K562 (cell line): ENCODE results near the gene TERB2. TPM values are rescaled to one million over a fixed set of nuclear protein-coding genes. Genes with fewer than 3 reads are reported as not detected.

ENCODE experiments used
- DEAF1 ChIP-seq: fragments of 450-650 bp; formaldehyde crosslinking; IDR thresholded peaks from 2 replicates; pipeline ENCODE4 v1.4.0; 2020; ENCODE audit warnings: mild to moderate bottlenecking, moderate library complexity
- ELF1 ChIP-seq: fragments of 200-800 bp; sonication (Bioruptor generic); IDR thresholded peaks from 2 replicates; pipeline ENCODE4 v1.6.1; 2016; ENCODE audit warnings: missing genetic modification characterization, missing compliant biosample characterization
- FOXM1 ChIP-seq, 2 experiments: fragments of 450-650 bp in 1 of 2; sonication (generic) in 1 of 2; formaldehyde crosslinking in 1 of 2; IDR thresholded peaks; 2 replicates each; pipeline versions ENCODE4 v1.6.1 to v1.9.0; 2017 to 2022; ENCODE audit warnings: low read depth in 2 of 2, mild to moderate bottlenecking in 2 of 2, missing genetic modification reagents in 1 of 2, moderate library complexity in 1 of 2
- IRF2 ChIP-seq: sonication (generic); formaldehyde crosslinking; IDR thresholded peaks from 2 replicates; pipeline ENCODE4 v1.8.1; 2022; ENCODE audit warnings: mild to moderate bottlenecking, missing genetic modification reagents
- MAFG ChIP-seq: fragments of 450-650 bp; conservative IDR thresholded peaks from 2 replicates; pipeline ENCODE4 v1.6.1; 2016; ENCODE audit warnings: missing genetic modification characterization, missing compliant biosample characterization
- NFRKB ChIP-seq: fragments of 450-650 bp; IDR thresholded peaks from 2 replicates; pipeline ENCODE4 v1.6.1; 2016; ENCODE audit warnings: low read depth
- OTX1 ChIP-seq: fragments of 450-650 bp; formaldehyde crosslinking; IDR thresholded peaks from 2 replicates; pipeline ENCODE4 v1.4.0; 2022; ENCODE audit warnings: mild to moderate bottlenecking
- ZBTB9 ChIP-seq: fragments of 450-650 bp; formaldehyde crosslinking; IDR thresholded peaks from 2 replicates; pipeline ENCODE4 v1.4.0; 2020; ENCODE audit warnings: mild to moderate bottlenecking, moderate library complexity
- ZMIZ1 ChIP-seq, 2 experiments: fragments of 150-350 bp in 1 of 2; IDR thresholded peaks; 2 replicates each; pipeline ENCODE4 v1.6.1; 2012 to 2016; ENCODE audit warnings: low read depth in 2 of 2, low read length in 2 of 2, mild to moderate bottlenecking in 1 of 2, moderate library complexity in 1 of 2
- ZNF232 ChIP-seq: sonication (generic); formaldehyde crosslinking; IDR thresholded peaks from 2 replicates; pipeline ENCODE4 v1.8.0; 2022; ENCODE audit warnings: mild to moderate bottlenecking, missing genetic modification reagents
- ZNF324 ChIP-seq: fragments of 250-450 bp; sonication (Bioruptor Pico); IDR thresholded peaks from 2 replicates; pipeline ENCODE4 v1.4.0; 2020; ENCODE audit warnings: mild to moderate bottlenecking
- ZNF551 ChIP-seq: fragments of 250-450 bp; sonication (Bioruptor Pico); IDR thresholded peaks from 2 replicates; pipeline ENCODE4 v1.5.0; 2021; ENCODE audit warnings: mild to moderate bottlenecking, moderate library complexity
- ZNF695 ChIP-seq: fragments of 450-650 bp; formaldehyde crosslinking; IDR thresholded peaks from 2 replicates; pipeline ENCODE4 v1.4.0; 2020; ENCODE audit warnings: mild to moderate bottlenecking, moderate library complexity
- polyA plus RNA-seq, 8 experiments: library from polyadenylated mRNA; depleted of rRNA in 4 of 8; stranded (reverse) in 5 of 8; unstranded in 3 of 8; fragments of >200 nt; fragmentation: Nextera tagmentation in 2 of 8; fragmentation: Illumina TruSeq in 1 of 8; extraction: Ambion mirVana in 2 of 8; extraction: Trizol in 1 of 8; gene quantifications; 2 replicates each; pipeline versions ENCODE4 v1.2.1 to v1.2.3, GENCODE V29; 2011 to 2014; ENCODE audit warnings: inconsistent platforms in 1 of 8, missing spikeins in 1 of 8
- total RNA-seq, 7 experiments: library from RNA; depleted of rRNA in 6 of 7; stranded (reverse); fragments of >200 nt in 6 of 7; fragmentation: Illumina TruSeq in 2 of 7; extraction: Trizol in 2 of 7; gene quantifications; 2 replicates each; pipeline versions ENCODE4 v1.2.1 to v1.2.3, GENCODE V29; 2011 to 2021; ENCODE audit warnings: low replicate concordance in 1 of 7
- TF ChIP-seq, protein P1 (sequence below): fragments of 450-650 bp; IDR thresholded peaks from 2 replicates; pipeline ENCODE4 v1.6.1; 2014; ENCODE audit warnings: low read depth, mild to moderate bottlenecking, moderate library complexity, borderline replicate concordance
- TF ChIP-seq, protein P2 (sequence below): fragments of 250-450 bp; sonication (Bioruptor Pico); IDR thresholded peaks from 2 replicates; pipeline ENCODE4 v1.5.0; 2021

TERB2 gene
- total and polyA plus RNA-seq, 9 of the 15 experiments (the other 6 are each of a cell fraction or from before 2014, with no cell fraction given): not detected

DNA sequence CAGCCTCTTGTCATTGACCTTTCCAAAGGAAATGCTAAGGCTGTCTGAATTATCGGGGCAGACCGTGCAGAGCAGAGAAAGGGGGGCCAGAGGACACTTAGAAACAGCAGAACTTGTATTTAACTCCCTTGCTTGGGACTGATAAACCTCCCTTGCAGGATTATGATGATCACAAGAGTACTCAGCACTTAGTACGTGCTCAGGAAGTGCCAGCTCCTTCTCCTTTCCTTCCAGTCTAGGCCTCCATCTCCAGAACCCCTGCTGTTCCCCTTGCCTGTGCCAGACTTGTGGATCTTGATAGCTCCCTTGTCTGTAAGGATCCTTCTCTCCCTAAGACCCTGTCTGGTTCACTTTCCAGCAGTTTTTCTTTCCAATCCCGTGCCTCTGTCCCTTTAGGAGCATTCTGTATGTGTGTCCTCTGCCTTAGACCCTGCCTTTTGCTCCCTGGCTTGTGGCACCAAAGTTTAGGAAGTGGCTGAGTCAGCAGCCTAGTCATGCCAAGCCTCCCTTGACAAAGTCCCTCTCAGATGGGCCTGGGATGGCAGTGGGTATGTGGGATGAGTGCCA is 67.3 kb downstream of the TERB2 start (continued):
- TF ChIP-seq ZMIZ1 (IDR thresholded peaks at IDR 0.05; ENCODE audit: low read depth in 2 of 2, low read length in 2 of 2) (no peak), IRF2 (CRISPR knock-in tag) (0 out of 2 replicates have a peak, but pooled peaks have one; percentile 5), OTX1 (CRISPR knock-in tag) (no peak), ZNF695 (CRISPR knock-in tag) (no peak), ELF1 (no peak), ZNF551 (no peak), ZNF232 (CRISPR knock-in tag) (0 out of 2 replicates have a peak, but pooled peaks have one; percentile 44), ZNF324 (CRISPR knock-in tag) (no peak), DEAF1 (CRISPR knock-in tag) (no peak), FOXM1 (IDR thresholded peaks at IDR 0.05; ENCODE audit: low read depth) (no peak), FOXM1 (CRISPR knock-in tag; IDR thresholded peaks at IDR 0.05; ENCODE audit: low read depth) (0 out of 2 replicates have a peak, but pooled peaks have one; percentile 30), MAFG (tag) (peak; percentile 72), ZBTB9 (CRISPR knock-in tag) (no peak), NFRKB (no peak)
- TF ChIP-seq, protein P1, sequence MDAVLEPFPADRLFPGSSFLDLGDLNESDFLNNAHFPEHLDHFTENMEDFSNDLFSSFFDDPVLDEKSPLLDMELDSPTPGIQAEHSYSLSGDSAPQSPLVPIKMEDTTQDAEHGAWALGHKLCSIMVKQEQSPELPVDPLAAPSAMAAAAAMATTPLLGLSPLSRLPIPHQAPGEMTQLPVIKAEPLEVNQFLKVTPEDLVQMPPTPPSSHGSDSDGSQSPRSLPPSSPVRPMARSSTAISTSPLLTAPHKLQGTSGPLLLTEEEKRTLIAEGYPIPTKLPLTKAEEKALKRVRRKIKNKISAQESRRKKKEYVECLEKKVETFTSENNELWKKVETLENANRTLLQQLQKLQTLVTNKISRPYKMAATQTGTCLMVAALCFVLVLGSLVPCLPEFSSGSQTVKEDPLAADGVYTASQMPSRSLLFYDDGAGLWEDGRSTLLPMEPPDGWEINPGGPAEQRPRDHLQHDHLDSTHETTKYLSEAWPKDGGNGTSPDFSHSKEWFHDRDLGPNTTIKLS: no peak
- TF ChIP-seq, protein P2, sequence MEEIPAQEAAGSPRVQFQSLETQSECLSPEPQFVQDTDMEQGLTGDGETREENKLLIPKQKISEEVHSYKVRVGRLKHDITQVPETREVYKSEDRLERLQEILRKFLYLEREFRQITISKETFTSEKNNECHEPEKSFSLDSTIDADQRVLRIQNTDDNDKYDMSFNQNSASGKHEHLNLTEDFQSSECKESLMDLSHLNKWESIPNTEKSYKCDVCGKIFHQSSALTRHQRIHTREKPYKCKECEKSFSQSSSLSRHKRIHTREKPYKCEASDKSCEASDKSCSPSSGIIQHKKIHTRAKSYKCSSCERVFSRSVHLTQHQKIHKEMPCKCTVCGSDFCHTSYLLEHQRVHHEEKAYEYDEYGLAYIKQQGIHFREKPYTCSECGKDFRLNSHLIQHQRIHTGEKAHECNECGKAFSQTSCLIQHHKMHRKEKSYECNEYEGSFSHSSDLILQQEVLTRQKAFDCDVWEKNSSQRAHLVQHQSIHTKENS (CRISPR knock-in tag): no peak
